Testis (tissue), 2 donors: Measurements from ENCODE around the gene AGAP1.

Experiments used
- POLR2A ChIP-seq: fragments of 450-650 bp; IDR thresholded peaks from one replicate; pipeline ENCODE4 v1.6.1; 2017; ENCODE audit warnings: antibody characterized with exemption, mild to moderate bottlenecking, moderate library complexity
- TF ChIP-seq, protein P1 (sequence below), 3 experiments: fragments of 450-650 bp in 2 of 3; fragments of 200-600 bp in 1 of 3; sonication (generic) in 1 of 3; IDR thresholded peaks; one replicate each; pipeline ENCODE4 v1.5.1; 2016 to 2019; ENCODE audit warnings: antibody characterized with exemption in 3 of 3, mild to moderate bottlenecking in 2 of 3, moderate library complexity in 1 of 3

DNA sequence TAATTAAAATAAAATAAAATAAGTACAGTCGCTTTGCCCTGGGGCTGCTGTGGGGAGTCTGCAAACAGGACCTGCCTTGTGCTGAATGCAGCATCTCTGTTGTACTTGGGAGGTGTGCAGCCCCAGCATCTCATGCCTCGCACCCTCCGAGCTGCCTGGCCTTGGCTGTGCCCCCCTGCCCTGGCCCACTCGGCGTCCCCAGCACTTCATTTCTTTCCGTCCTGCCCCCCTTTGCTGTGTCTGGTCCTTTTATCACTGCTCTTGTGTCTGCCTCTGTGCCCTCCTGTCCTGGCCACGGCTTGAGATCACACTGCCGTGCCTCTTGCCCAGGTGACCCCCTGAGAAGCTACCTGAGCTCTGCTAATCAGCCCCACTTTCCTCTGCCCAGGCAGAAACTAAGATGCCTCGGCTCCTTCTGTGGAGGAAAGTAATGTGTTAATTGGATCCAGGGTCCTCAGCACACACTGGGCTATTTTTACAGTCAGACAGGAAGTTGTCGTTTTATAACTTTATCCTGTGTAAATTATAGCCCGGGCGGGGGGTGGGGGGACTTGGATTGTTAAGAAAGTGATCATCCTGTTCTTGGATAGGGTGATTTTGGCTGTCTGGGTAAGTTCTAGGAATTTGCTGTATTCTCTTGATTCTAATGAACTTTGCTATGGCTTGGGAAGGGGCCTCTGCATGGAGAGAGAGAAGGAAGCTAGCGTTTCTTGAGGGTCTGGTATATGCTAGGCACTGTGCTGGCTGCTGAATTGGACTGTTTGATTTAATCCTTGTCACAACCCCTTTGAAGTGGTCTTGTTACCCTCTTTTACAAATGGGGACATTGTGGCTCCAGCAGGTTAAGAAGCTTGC is 69.4 kb downstream of the AGAP1 start:
- TF ChIP-seq, protein P1, sequence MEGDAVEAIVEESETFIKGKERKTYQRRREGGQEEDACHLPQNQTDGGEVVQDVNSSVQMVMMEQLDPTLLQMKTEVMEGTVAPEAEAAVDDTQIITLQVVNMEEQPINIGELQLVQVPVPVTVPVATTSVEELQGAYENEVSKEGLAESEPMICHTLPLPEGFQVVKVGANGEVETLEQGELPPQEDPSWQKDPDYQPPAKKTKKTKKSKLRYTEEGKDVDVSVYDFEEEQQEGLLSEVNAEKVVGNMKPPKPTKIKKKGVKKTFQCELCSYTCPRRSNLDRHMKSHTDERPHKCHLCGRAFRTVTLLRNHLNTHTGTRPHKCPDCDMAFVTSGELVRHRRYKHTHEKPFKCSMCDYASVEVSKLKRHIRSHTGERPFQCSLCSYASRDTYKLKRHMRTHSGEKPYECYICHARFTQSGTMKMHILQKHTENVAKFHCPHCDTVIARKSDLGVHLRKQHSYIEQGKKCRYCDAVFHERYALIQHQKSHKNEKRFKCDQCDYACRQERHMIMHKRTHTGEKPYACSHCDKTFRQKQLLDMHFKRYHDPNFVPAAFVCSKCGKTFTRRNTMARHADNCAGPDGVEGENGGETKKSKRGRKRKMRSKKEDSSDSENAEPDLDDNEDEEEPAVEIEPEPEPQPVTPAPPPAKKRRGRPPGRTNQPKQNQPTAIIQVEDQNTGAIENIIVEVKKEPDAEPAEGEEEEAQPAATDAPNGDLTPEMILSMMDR (IDR thresholded peaks at IDR 0.05) = no peak
- no peak for TF ChIP-seq POLR2A
